SK-N-SH (cell line): Measurements from ENCODE around the gene ANKRD16. TPM values are rescaled to one million over a fixed set of nuclear protein-coding genes. Genes with fewer than 3 reads are reported as not detected.
A peak's percentile ranks its signal among the peaks of the same experiment; 100 is the strongest.

ENCODE experiments used
- CTCF ChIA-PET: fragments of 300-600, 350-600 bp; formaldehyde crosslinking; extraction: SDS; loops from one replicate; lab custom pipeline; 2021; lab: Yijun Ruan, JAX
- POLR2A ChIA-PET: fragments of 350-600 bp; sonication (Branson Sonifier 250); formaldehyde crosslinking; extraction: SDS; loops from one replicate; lab custom pipeline; 2020; ENCODE audit warnings: antibody characterized with exemption, inconsistent platforms; lab: Yijun Ruan, JAX
- DNase-seq: peaks from one replicate; pipeline ENCODE4 v3.0.0; 2012
- H2AFZ ChIP-seq: fragments of 200-600 bp; sonication (generic); 2 replicates; pipeline ENCODE4 v1.8.1; 2016; ENCODE audit warnings: antibody characterized with exemption, mild to moderate bottlenecking, low read depth
- H3F3A ChIP-seq: fragments of 200-600 bp; sonication (generic); replicated peaks from 2 replicates; pipeline ENCODE3; 2016; ENCODE audit warnings: antibody characterized with exemption, mild to moderate bottlenecking; ENCODE audit not compliant: insufficient read depth
- H3K27ac ChIP-seq, 2 experiments: fragments of 200-500 bp in 1 of 2; fragments of 200-600 bp in 1 of 2; sonication (Bioruptor generic) in 1 of 2; sonication (generic), shearing (Covaris generic) in 1 of 2; 2 replicates each; pipeline versions ENCODE4 v1.5.1 to v1.6.1; 2014 to 2016; ENCODE audit warnings: low read depth in 2 of 2, inconsistent platforms in 1 of 2, low read length in 1 of 2, mild to moderate bottlenecking in 1 of 2, mixed read lengths in 1 of 2
- H3K27me3 ChIP-seq: fragments of 200-600 bp; sonication (generic), shearing (Covaris generic); 2 replicates; pipeline ENCODE4 v1.6.1; 2016; ENCODE audit warnings: mixed run types; ENCODE audit not compliant: insufficient read depth
- H3K36me3 ChIP-seq, 2 experiments: fragments of 200-500 bp in 1 of 2; fragments of 200-600 bp in 1 of 2; sonication (Bioruptor generic) in 1 of 2; sonication (generic) in 1 of 2; replicated peaks in 1 of 2; 2 replicates each; pipeline versions ENCODE3 to v1.5.1; 2014 to 2016; ENCODE audit warnings: low read length in 1 of 2, mild to moderate bottlenecking in 1 of 2; ENCODE audit not compliant: insufficient read depth in 2 of 2, control insufficient read depth in 1 of 2
- H3K4me1 ChIP-seq, 2 experiments: fragments of 200-500 bp in 1 of 2; fragments of 200-600 bp in 1 of 2; sonication (Bioruptor generic) in 1 of 2; sonication (generic), shearing (Covaris generic) in 1 of 2; 2 replicates each; pipeline versions ENCODE4 v1.5.1 to v1.6.1; 2014 to 2016; ENCODE audit warnings: low read depth in 1 of 2, low read length in 1 of 2, mixed run types in 1 of 2; ENCODE audit not compliant: insufficient read depth in 2 of 2, control insufficient read depth in 1 of 2
- H3K4me2 ChIP-seq: fragments of 200-600 bp; sonication (generic), shearing (Covaris generic); 2 replicates; pipeline ENCODE4 v1.6.1; 2017; ENCODE audit warnings: mixed run types
- H3K4me3 ChIP-seq, 2 experiments: fragments of 200-500 bp in 1 of 2; fragments of 200-600 bp in 1 of 2; sonication (Bioruptor generic) in 1 of 2; sonication (generic), shearing (Covaris generic) in 1 of 2; 2 replicates each; pipeline versions ENCODE4 v1.5.1 to v1.8.1; 2014 to 2016; ENCODE audit warnings: low read depth in 2 of 2, inconsistent platforms in 1 of 2, low read length in 1 of 2, mild to moderate bottlenecking in 1 of 2, mixed read lengths in 1 of 2, moderate library complexity in 1 of 2
- H3K79me2 ChIP-seq: fragments of 200-600 bp; sonication (generic); 2 replicates; pipeline ENCODE4 v1.8.1; 2017; ENCODE audit warnings: mild to moderate bottlenecking; ENCODE audit not compliant: insufficient read depth
- H3K9ac ChIP-seq: fragments of 200-600 bp; sonication (generic); 2 replicates; pipeline ENCODE4 v1.6.1; 2017; ENCODE audit warnings: mixed run types
- H3K9me2 ChIP-seq: fragments of 200-600 bp; sonication (generic); 2 replicates; pipeline ENCODE4 v1.6.1; 2017; ENCODE audit warnings: mixed run types
- H3K9me3 ChIP-seq: fragments of 200-600 bp; sonication (generic); 2 replicates; pipeline ENCODE4 v1.6.1; 2017; ENCODE audit warnings: mixed run types, mild to moderate bottlenecking, moderate library complexity
- H4K20me1 ChIP-seq: fragments of 200-600 bp; sonication (generic); 2 replicates; pipeline ENCODE4 v1.6.1; 2017; ENCODE audit warnings: mild to moderate bottlenecking, mixed run types; ENCODE audit not compliant: insufficient read depth
- ELF1 ChIP-seq: IDR thresholded peaks from 2 replicates; pipeline ENCODE4 v1.4.0; 2012
- EP300 ChIP-seq, 2 experiments: IDR thresholded peaks; 2 replicates each; pipeline versions ENCODE4 v1.4.0 to v1.6.1; 2012; ENCODE audit warnings: borderline replicate concordance in 1 of 2, low read depth in 1 of 2, low read length in 1 of 2
- EZH2phosphoT487 ChIP-seq: fragments of 200-600 bp; sonication (generic); IDR thresholded peaks from 2 replicates; pipeline ENCODE4 v1.6.1; 2017; ENCODE audit warnings: low read depth, mixed run types, mild to moderate bottlenecking, antibody characterized with exemption, moderate library complexity, borderline replicate concordance
- FOSL2 ChIP-seq: IDR thresholded peaks from 2 replicates; pipeline ENCODE4 v1.4.0; 2012; ENCODE audit warnings: low read depth, mild to moderate bottlenecking, moderate library complexity, borderline replicate concordance
- GABPA ChIP-seq: IDR thresholded peaks from 2 replicates; pipeline ENCODE4 v1.4.0; 2012; ENCODE audit warnings: low read depth, mild to moderate bottlenecking
- GATA2 ChIP-seq: sonication (generic); formaldehyde crosslinking; IDR thresholded peaks from 2 replicates; pipeline ENCODE4 v1.5.0; 2020; ENCODE audit warnings: mild to moderate bottlenecking, missing genetic modification reagents
- JUND ChIP-seq: IDR thresholded peaks from 2 replicates; pipeline ENCODE4 v1.4.0; 2012
- MEF2A ChIP-seq: IDR thresholded peaks from 2 replicates; pipeline ENCODE4 v1.4.0; 2012; ENCODE audit warnings: low read depth, borderline replicate concordance
- MXI1 ChIP-seq: IDR thresholded peaks from 2 replicates; pipeline ENCODE4 v1.6.1; 2012; ENCODE audit warnings: mild to moderate bottlenecking, low read depth, low read length, improper control_type of control experiment
- NFIC ChIP-seq: IDR thresholded peaks from 2 replicates; pipeline ENCODE4 v1.4.0; 2012; ENCODE audit warnings: borderline replicate concordance
- RCOR1 ChIP-seq: fragments of 150-350 bp; IDR thresholded peaks from 2 replicates; pipeline ENCODE4 v1.6.1; 2017; ENCODE audit warnings: antibody characterized with exemption, low read length
- RFX5 ChIP-seq: IDR thresholded peaks from 2 replicates; pipeline ENCODE4 v1.6.1; 2012; ENCODE audit warnings: mild to moderate bottlenecking, improper control_type of control experiment, low read length
- RXRA ChIP-seq: IDR thresholded peaks from 2 replicates; pipeline ENCODE4 v1.4.0; 2012; ENCODE audit warnings: low read depth, mild to moderate bottlenecking, borderline replicate concordance
- SMC3 ChIP-seq: IDR thresholded peaks from 2 replicates; pipeline ENCODE4 v1.6.1; 2012; ENCODE audit warnings: low read depth, low read length, improper control_type of control experiment
- TAF1 ChIP-seq: IDR thresholded peaks from 2 replicates; pipeline ENCODE4 v1.6.1; 2012; ENCODE audit warnings: low read depth, mild to moderate bottlenecking, low read length, moderate library complexity, borderline replicate concordance
- YY1 ChIP-seq: IDR thresholded peaks from 2 replicates; pipeline ENCODE4 v1.4.0; 2012; ENCODE audit warnings: low read depth, mild to moderate bottlenecking
- WGBS: methylation state at CpG from one replicate; pipeline ENCODE4 v1.1.6; 2017; ENCODE audit warnings: low lambda C conversion rate; 5-methylcytosine and 5-hydroxymethylcytosine counted together
- polyA plus RNA-seq, 3 experiments: library from polyadenylated mRNA; depleted of rRNA; stranded (reverse); fragments of >200 nt; gene quantifications; 2 replicates each; pipeline ENCODE4 v1.2.3, GENCODE V29; 2012
- TF ChIP-seq, protein P1 (sequence below): fragments of 150-350 bp; IDR thresholded peaks from 2 replicates; pipeline ENCODE4 v1.6.1; 2016; ENCODE audit warnings: mild to moderate bottlenecking, low read depth, low read length
- TF ChIP-seq, protein P2 (sequence below): fragments of 200-600 bp; sonication (generic); IDR thresholded peaks from 2 replicates; pipeline ENCODE4 v1.6.1; 2017; ENCODE audit warnings: antibody characterized with exemption, mild to moderate bottlenecking, moderate library complexity
- TF ChIP-seq, protein P3 (sequence below): IDR thresholded peaks from 2 replicates; pipeline ENCODE4 v1.4.0; 2012; ENCODE audit warnings: low read depth, borderline replicate concordance
- TF ChIP-seq, protein P4 (sequence below): IDR thresholded peaks from 2 replicates; pipeline ENCODE4 v1.4.0; 2012; ENCODE audit warnings: low read depth
- TF ChIP-seq, protein P5 (sequence below): fragments of 150-350 bp; IDR thresholded peaks from 2 replicates; pipeline ENCODE4 v1.6.1; 2017; ENCODE audit warnings: antibody characterized with exemption, low read length, low read depth, borderline replicate concordance

Gene ANKRD16
- polyA plus RNA-seq, 1 of the 3 experiments (the other 2 are of a cell fraction): 9.9 TPM

DNA sequence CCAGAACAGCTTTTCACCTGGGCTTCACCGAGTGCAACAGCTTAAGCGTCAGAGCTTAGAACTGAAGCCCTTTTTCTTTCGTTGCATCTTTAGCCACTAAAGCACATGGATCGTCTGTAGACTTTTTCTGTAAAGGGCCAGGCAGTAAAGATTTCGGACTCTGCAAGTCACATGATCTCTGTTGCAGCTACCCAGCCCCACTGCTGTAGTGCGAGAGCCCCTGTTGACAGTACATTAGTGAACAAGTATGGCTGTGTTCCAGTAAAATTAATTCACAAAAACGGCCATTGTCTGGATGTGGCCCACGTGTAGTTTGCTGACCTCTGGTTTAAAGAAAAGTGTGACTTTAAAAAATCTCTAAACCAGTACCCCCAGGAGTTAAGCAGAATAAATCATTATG is 39.7 kb upstream of the ANKRD16 start (continued):
- TF ChIP-seq, protein P1, sequence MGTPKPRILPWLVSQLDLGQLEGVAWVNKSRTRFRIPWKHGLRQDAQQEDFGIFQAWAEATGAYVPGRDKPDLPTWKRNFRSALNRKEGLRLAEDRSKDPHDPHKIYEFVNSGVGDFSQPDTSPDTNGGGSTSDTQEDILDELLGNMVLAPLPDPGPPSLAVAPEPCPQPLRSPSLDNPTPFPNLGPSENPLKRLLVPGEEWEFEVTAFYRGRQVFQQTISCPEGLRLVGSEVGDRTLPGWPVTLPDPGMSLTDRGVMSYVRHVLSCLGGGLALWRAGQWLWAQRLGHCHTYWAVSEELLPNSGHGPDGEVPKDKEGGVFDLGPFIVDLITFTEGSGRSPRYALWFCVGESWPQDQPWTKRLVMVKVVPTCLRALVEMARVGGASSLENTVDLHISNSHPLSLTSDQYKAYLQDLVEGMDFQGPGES: no peak
- TF ChIP-seq, protein P2, sequence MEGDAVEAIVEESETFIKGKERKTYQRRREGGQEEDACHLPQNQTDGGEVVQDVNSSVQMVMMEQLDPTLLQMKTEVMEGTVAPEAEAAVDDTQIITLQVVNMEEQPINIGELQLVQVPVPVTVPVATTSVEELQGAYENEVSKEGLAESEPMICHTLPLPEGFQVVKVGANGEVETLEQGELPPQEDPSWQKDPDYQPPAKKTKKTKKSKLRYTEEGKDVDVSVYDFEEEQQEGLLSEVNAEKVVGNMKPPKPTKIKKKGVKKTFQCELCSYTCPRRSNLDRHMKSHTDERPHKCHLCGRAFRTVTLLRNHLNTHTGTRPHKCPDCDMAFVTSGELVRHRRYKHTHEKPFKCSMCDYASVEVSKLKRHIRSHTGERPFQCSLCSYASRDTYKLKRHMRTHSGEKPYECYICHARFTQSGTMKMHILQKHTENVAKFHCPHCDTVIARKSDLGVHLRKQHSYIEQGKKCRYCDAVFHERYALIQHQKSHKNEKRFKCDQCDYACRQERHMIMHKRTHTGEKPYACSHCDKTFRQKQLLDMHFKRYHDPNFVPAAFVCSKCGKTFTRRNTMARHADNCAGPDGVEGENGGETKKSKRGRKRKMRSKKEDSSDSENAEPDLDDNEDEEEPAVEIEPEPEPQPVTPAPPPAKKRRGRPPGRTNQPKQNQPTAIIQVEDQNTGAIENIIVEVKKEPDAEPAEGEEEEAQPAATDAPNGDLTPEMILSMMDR: no peak

DNA sequence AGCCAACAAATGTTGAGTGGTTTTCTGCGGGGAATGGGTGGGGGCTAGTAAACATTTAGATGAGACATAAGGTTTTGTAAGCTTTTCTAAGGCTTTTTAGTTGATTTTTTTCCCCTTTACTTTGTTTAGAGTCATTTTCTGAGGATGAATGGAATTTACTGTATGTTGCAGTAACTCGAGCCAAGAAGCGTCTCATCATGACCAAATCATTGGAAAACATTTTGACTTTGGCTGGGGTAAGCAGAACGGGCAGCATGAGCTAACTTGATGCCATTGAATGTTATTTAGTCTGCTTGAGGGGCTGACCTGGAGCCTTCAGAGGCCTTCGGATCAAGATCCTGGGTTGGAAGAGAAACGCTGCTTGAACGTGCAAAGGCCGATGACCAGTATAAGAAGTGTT is 37.6 kb upstream of the ANKRD16 start:
- Histone ChIP-seq H3K4me2 (no peak overlapping the region), H3K79me2 (no peaks in the 10 kb centered on the region), H2AFZ (no peak overlapping the region), H3K9me3 (no peaks in the 10 kb centered on the region), H3K9ac (no peak overlapping the region), H3K9me2 (no peaks in the 10 kb centered on the region), H3K36me3 (peaks cover 55 to 80% of the 10 kb centered on the region in 2 experiments), H4K20me1 (no peaks in the 10 kb centered on the region), H3K27ac (peak overlapping the region in 1 of 2 experiments; percentile 57; a peak in 2 of 4 replicates), H3K27me3 (no peaks in the 10 kb centered on the region), H3K4me3 (no peak overlapping the region), H3K4me1 (peaks cover 0 to 4% of the 10 kb centered on the region in 2 experiments; a peak in 1 of 4 replicates), H3F3A (peaks cover 4% of the 10 kb centered on the region)
- WGBS: 76% methylated on average over 8 of the region's 8 CpGs
- POLR2A ChIA-PET: no interaction called here
- CTCF ChIA-PET: no interaction called here
- DNase-seq: no peak
- TF ChIP-seq MXI1 (no peak), JUND (no peak), EZH2phosphoT487 (no peak), GATA2 (CRISPR knock-in tag) (no peak), RCOR1 (no peak), MEF2A (no peak), ELF1 (no peak), SMC3 (no peak), GABPA (no peak), FOSL2 (0 out of 2 replicates have a peak, but pooled peaks have one; percentile 13), NFIC (peak; percentile 43), RXRA (no peak), TAF1 (no peak), RFX5 (no peak), EP300 (IDR thresholded peaks at IDR 0.05; ENCODE audit: borderline replicate concordance in 1 of 2, low read depth in 1 of 2, low read length in 1 of 2) (no peak), YY1 (no peak)
- TF ChIP-seq, protein P3, sequence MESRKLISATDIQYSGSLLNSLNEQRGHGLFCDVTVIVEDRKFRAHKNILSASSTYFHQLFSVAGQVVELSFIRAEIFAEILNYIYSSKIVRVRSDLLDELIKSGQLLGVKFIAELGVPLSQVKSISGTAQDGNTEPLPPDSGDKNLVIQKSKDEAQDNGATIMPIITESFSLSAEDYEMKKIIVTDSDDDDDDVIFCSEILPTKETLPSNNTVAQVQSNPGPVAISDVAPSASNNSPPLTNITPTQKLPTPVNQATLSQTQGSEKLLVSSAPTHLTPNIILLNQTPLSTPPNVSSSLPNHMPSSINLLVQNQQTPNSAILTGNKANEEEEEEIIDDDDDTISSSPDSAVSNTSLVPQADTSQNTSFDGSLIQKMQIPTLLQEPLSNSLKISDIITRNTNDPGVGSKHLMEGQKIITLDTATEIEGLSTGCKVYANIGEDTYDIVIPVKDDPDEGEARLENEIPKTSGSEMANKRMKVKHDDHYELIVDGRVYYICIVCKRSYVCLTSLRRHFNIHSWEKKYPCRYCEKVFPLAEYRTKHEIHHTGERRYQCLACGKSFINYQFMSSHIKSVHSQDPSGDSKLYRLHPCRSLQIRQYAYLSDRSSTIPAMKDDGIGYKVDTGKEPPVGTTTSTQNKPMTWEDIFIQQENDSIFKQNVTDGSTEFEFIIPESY: no peak
- TF ChIP-seq, protein P4, sequence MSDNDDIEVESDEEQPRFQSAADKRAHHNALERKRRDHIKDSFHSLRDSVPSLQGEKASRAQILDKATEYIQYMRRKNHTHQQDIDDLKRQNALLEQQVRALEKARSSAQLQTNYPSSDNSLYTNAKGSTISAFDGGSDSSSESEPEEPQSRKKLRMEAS: 0 out of 2 replicates have a peak, but pooled peaks have one; percentile 13
- TF ChIP-seq, protein P5, sequence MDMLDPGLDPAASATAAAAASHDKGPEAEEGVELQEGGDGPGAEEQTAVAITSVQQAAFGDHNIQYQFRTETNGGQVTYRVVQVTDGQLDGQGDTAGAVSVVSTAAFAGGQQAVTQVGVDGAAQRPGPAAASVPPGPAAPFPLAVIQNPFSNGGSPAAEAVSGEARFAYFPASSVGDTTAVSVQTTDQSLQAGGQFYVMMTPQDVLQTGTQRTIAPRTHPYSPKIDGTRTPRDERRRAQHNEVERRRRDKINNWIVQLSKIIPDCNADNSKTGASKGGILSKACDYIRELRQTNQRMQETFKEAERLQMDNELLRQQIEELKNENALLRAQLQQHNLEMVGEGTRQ: no peak
- TF ChIP-seq, protein P2: no peak
